DOHH2 (cell line): Measurements from ENCODE around the gene AGBL1.

ENCODE experiments used
- CTCF ChIP-seq: fragments of 200-600 bp; sonication (generic); IDR thresholded peaks from one replicate; pipeline ENCODE4 v1.5.1; 2014; ENCODE audit warnings: antibody characterized with exemption, mild to moderate bottlenecking, low read depth, low read length; ENCODE audit not compliant: poor library complexity, severe bottlenecking
- EZH2phosphoT487 ChIP-seq: fragments of 200-600 bp; sonication (generic); IDR thresholded peaks from 2 replicates; pipeline ENCODE4 v1.6.1; 2017; ENCODE audit warnings: borderline replicate concordance, mild to moderate bottlenecking, antibody characterized with exemption, low read length, moderate library complexity, mixed read lengths

GRCh38 chr15:86515625-86516024 is 436.0 kb downstream of the AGBL1 start:
- no peak for TF ChIP-seq CTCF
- TF ChIP-seq EZH2phosphoT487 = no peak
